ENCODE data around the gene AK3.
A peak's percentile ranks its signal among the peaks of the same experiment; 100 is the strongest.
"Not testable (repeated sequence)": the region's sequence is repeated elsewhere in the genome, so short reads cannot be mapped to it uniquely, and the experiment has no call there.

Gene AK3

DNA sequence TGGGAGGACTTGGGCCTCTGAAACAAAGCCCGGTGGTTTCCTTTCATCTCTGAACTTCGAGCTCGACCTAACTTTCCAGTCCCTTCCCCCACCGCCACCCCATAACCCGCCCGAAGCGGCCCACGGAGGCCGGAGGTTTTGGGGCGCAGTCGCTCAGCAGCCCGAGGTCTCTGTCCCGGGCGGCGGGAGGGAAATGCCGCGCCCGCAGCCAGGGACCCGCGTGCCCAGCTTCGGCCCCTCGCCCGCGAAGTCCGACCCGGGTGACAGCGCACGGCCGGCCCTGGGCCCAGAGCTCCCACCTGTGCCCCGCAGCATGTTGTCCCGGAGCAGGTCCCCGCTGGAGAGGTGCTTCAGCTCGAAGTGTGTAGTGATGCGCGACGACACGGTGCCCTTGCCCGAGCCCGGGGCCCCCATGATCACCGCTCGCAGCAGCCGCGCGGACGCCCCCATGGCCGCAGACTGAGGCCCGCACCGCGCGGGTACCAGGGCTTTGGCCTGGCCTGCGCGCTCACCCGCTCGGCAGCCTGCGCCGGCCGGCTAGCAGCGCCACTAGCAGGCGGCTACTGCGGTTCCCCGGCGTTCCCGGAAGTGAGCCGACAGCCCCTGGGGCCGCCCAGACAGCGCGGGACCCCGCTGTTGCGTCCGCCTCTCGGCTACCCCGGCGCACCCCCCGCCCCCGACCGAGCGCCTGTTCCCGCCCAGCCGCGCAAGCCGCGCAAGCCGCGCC, at the start of gene AK3:
Gene AK3, minus strand, starts transcription at position 565 of the 727 bp plus-strand sequence. Its CDS starts 115 bp downstream, at position 450.
- DNase-seq (ENCODE audit: low read depth): peak; percentile 72

DNA sequence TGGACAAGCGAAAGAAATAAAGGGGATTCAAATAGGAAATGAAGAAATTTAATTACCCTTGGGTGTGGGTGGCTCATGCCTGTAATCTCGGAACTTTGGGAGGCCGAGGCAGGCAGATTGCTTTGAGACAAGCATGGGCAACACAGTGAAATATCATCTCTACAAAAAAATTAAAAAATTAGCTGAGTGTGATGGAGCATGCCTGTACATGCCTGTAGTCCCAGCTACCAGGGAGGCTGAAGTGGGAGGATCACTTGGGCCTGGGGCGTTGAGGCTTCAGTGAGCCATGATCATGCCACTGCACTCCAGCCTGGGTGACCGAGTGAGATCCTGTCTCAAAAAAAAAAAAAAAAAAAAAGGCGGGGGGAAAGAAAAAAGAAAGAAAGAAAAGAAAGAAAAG, 47.7 kb upstream of the AK3 start:
- no peak for DNase-seq (ENCODE audit: low read depth)

DNA sequence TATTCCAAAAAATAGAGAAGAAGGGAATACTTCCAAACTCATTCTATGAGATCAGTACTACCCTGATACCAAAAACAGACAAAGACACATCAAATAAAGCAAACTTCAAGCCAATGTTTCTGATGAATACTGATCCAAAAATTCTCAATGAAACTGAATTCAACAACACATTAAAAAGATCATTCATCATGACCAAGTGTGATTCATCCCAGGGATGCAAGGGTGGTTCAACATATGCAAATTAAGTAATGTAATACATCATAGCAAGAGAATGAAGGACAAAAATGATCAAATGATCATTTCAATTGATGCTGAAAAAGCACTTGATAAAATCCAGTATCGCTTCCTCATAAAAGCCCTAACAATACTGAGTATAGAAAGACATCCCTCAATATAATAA, 46.9 kb upstream of the AK3 start:
- no peak for DNase-seq (ENCODE audit: low read depth)

DNA sequence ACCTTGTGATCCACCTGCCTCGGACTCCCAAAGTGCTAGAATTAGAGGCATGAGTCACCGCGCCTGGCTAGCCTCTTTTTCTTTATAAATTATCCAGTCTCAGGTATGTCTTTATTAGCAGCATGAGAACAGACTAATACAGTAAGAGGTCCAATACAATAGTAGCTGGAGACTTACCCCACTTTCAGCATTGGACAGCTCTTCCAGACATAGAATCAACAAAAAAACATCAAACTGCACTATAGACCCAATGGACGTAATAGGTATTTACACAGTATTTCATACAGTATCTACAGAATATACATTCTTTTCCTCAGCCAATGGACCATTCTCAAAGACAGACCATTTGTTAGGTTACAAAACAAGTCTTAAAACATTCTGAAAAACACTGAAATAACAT, 45.6 kb upstream of the AK3 start:
- DNase-seq (ENCODE audit: low read depth): no peak

DNA sequence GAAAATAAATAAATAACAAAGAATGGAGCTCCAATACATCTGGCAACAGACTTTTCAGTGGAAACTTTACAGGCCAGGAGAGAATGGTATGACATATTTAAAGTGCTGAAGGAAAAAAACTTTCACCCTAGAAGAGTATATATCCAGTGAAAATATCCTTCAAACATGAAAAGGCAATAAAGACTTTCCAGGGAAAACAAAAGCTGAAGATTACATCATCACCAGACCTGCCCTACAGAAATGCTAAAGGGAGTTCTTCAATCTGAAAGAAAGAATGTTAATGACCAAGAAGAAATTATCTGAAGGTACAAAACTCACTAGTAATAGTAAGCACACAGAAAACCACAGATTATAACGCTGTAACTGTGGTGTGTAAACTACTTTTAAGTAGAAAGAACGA, 43.4 kb upstream of the AK3 start:
- DNase-seq (ENCODE audit: low read depth): no peak

DNA sequence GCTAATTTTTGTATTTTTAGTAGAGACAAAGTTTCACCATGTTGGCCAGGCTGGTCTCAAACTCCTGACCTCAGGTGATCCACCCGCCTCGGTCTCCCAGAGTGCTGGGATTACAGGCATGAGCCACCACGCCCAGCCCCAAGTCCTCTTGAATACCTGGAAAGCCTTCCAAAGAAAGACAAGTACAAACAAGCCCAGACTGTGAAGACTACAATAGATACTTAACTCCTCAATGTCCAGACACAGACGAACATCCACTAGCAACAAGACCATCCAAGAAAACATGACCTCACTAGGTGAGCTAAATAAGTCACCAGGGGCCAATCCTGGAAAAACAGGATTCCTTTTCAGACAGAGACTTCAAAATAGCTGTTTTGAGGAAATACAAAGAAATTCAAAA, 42.2 kb upstream of the AK3 start:
- not testable (repeated sequence) for DNase-seq (ENCODE audit: low read depth)

DNA sequence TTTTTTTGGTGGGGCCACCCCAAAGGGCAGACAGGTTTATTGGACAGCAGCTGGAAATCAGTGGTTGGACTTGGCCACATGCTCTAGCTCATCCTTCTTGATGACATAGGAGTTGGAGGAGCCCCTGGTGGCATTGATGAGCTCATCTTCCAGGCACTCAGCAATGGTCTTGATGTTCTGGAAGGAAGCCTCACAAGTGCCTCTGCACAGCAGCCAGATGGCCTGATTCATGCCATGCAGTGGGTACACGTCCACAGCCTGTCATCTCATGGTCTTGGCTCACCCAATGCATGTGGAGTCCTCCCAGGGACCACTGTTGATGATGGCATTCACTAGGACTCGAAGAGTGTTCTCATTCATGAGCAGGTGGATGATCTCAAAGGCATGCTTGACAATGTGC, 40.4 kb upstream of the AK3 start:
- DNase-seq (ENCODE audit: low read depth): no peak

DNA sequence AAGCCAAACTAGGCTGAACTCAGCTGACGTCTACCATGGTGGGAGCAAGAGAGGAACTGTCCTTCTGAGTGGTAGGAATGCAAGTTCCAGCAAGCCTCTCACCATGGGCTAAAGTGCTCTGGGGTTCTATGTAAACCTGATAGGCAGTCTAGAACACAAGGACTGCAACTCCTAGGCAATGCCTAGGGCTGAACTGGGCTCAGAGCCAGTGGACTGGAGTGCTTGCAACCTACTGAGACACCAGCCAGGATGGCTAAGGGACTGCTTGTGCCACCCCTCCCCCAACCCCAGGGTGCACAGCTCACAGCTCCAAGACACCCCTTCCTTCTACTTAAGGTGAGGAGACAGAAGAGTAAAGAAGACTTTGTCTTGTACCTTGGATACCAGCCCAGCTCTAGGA, 39.6 kb upstream of the AK3 start:
- no peak for DNase-seq (ENCODE audit: low read depth)

DNA sequence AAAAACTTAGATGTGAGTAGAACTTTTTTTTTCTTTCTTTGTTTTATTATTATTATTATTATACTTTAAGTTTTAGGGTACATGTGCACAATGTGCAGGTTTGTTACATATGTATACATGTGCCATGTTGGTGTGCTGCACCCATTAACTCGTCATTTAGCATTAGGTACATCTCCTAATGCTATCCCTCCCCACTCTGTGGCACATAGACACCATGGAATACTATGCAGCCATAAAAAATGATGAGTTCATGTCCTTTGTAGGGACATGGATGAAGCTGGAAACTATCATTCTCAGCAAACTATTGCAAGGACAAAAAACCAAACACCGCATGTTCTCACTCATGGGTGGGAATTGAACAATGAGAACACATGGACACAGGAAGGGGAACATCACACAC, 34.0 kb upstream of the AK3 start:
- not testable (repeated sequence) for DNase-seq (ENCODE audit: low read depth)

DNA sequence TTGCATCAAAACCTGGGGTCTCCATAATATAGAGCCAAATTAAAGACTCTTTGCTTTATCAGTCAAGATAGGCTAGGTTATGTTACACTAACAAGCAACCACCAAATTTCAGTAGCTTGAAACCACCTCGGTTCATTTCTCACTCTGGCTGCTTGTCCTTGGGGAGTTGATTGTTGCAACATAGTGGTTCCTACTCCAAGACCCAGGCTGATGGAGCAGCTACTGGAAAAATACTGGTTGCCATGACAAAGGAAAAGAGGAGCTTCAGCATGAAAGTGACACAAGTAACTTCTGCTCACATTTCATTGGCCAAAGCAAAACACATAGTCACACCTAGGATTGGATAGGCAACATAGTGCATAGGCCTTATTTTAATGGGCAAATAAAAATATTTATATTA, 33.2 kb upstream of the AK3 start:
- no peak for DNase-seq (ENCODE audit: low read depth)

DNA sequence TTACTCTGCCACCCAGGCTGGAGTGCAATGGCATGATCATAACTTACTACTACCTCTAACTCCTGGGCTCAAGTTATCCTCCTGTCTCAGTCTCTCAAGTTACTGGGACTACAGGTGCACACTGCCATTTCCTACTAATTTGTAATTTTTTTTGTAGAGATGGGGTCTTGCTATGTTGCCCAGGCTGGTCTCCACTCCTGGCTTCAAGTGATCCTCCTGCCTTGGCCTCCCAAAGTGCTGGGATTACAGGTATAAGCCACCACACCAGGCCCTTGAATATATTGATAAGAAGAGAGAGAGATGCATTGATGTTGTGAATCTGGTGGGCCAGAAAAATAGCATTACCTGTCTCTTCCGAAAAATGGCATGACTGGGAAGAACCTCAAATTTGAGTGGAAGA, 30.8 kb upstream of the AK3 start:
- no peak for DNase-seq (ENCODE audit: low read depth)

DNA sequence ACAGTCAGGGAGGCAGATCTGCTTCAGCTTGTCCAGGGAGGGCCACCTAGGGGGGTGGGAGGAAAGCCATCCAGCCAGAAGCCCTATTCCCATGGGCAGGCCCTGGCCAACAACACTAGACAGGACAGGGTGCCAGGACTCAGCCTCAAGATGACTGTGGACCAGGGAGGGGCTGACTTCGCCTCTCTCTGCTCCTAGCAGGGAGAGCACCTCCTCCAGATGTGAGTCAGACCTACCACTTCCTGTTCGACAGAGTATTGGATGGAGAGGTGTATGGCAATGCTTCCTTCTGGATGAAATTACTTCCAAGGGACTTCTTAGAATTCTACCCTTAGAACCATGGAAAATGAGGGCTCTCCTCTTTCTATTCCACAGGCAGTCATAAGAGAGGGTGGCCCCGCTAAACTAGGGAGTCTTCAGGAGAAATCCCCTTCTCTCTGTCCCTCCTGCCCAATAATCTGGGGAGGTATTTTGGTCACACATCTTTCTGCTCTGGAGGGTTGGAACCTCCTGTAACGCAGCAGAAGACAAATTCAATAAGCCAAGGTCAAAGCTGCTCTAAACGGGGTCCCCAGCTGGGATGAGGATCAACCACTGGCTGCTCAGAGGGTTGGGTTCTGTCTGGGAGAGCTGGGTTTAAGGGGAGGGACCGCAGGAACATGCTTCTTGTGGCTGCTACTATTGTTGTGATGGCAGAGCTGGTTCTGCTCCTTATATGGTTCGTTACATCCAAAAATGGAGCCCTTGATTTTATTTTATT, 28.5 kb upstream of the AK3 start:
- no peak for DNase-seq (ENCODE audit: low read depth)

DNA sequence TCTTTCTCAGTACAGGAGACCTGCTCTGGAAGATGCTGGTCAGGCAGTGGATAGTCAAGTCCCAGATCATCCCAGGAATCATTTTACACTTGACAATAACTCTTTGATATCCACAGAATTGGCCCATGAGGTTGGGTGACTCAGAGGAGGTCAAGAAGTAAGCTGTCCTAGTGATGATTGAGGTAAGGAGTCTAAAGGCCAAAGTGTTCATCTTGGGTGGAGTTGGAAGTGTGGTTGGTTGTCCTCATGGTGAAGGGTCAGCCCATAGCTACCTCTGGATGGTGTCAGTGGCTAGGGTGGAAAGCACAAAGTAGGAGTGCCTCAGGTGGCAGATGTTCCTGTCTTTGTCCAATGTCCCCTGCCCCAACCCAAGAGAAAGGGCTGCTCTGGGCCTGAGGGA, 27.7 kb upstream of the AK3 start:
- DNase-seq (ENCODE audit: low read depth): no peak

DNA sequence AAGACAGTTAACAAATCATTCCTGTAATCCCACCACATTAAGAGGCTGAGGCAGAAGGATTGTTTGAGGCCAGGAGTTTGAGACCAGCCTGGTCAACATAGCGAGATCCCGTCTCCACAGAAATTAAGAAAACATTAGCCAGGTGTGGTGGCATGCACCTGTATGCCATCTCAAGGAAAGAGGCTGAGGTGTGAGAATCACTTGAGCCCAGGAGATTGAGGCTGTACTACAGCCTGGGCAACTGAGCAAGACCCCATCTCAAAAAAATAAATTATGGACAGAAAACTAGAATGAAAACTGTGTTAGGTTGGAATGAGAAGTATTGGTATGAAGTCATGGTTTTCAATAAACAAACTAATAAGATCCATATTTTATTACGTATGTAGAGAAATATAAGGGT, 23.0 kb upstream of the AK3 start:
- DNase-seq (ENCODE audit: low read depth): no peak

DNA sequence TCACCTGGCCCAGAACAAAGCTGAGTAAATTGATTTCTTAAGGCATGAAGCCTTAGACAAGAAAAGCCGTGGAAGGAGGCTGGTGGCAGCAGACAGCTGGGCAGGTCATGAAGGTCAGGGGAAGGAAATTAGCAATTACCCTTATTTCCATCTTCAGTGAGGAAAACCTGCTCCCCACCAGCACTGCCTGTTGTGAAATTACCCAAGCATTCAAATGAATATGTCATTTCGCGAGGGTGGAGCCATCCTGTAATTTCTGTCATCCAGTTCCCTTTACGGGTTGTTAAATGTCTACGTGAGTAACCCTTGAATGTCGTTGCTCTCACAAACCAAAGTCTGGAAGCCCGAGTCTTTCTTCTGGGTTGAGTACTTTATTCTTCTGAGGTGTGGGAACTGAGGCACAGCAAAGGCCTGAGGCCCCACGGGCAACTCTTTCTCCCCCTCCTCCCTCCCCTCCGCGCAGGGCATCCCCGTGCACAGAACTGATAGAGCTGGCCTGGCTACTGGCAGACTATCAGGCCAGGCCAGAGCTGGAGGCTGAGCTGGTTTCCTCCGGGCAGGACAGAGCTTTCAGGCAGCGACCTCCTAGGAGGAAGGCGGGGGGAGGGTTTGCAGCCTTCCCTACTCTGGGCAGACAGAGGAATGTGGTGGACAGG, 22.0 kb upstream of the AK3 start:
- DNase-seq (ENCODE audit: low read depth): no peak

DNA sequence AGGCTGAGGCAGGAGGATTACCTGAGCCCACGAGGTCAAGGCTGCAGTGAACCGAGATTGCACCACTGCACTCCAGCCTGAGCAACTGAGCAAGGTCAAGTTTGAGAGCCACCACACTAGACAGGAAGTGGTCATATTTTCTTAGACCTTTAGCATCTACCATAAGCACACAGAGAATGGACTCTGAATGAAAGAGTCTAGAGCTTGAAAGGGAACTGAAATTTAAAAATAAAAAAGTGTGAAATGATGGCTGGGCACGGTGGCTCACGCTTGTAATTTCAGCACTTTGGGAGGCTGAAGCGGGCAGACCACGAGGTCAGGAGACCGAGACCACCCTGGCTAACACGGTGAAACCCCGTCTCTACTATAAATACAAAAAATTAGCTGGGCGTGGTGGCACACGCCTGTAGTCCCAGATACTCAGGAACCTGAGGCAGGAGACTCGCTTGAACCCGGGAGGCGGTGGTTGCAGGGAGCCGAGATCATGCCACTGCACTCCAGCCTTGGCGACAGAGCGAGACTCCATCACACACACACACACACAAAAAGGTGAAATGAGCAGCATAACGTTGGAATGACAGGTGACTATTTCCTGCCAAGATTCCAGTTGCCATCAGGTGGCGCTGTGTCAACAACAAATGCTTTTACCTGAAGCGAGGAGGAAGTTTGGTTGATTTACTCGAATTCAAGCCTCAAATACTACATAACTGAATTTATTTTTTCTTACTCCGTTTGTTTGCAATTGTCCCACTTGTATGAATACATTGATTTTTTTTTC, 21.3 kb upstream of the AK3 start:
- DNase-seq (ENCODE audit: low read depth): peak; percentile 72

DNA sequence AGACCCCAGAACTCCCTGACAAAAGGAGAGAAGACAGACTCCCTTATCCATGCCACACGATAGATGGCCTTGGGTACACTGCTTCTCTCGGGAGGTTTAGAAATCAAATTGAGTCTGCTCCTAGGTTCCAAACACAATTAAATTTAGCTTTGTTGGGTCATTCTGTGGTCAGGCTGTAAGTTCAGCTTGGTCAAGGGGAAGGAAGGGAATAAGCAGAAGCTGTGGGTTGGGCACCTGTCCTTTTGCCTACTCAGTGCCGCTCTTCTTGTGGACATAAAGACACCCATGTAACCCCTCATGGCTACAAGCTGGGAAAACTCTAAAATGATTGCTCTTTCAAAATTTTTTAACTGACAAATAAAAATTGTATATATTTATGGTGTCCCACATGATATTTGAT, 19.1 kb upstream of the AK3 start:
- DNase-seq (ENCODE audit: low read depth): no peak

DNA sequence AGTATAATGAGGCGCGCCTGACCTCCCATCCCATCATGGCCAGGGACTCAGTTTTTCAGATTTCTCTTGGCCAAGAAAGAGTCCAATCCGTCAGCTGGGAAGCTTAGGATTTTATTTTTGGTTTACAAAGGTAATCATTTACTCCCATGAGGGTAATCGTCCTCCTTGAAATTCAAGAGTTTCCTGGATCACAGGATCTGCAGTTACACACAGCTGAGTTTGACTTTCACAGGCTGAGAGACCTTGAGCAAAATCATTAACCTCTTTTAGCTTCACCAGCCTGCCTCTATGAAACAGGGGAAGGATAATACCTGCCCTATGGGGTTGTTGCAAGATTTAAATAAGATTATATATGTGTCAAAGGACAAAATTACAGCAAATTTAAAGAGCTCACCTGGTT, 15.4 kb upstream of the AK3 start:
- DNase-seq (ENCODE audit: low read depth): no peak

DNA sequence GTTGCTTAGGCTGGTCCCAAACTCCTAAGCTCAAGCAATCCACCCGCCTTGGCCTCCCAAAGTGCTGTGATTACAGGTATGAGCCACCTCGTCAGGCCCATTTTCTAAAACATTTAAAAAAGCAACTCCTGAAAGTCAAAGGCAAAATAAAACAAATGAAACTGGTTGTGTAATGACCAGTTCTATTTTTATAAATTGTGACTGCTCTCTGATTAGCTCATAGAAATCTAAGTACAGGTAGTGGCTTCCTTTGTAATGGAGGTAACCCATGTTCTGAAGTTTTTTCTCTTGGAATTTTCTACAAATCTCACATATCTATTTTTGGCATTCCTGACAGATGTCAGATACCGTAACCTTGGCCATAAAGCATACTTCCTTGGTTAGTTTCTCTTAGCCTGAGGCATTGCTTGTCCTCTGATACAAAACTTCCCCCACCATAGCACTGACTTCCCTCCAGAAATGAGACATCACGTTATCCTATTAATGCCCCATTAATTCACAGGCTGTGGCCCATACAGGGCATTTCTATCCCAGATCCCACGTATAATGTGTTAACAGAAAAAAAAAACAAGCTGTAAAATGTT, 14.1 kb upstream of the AK3 start:
- no peak for DNase-seq (ENCODE audit: low read depth)

DNA sequence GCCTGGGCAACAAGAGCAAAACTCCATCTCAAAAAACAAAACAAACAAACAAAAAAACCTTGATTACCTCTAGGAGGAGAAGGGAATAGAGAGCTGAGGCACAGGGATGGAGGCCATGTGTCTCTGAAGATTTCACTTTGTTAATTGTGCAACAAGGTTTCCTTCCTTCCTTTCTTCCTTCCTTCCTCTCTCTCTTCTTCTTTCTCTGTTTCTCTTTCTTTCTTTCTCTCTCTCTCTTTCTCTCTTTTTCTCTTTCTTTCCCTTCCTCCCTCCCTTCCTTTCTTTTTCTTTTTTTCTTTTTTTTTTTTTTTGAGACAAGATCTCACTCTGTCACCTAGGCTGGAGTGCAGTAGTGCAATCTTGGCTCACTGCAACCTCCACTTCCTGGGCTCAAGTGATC, 13.5 kb upstream of the AK3 start:
- DNase-seq (ENCODE audit: low read depth): not testable (repeated sequence)

DNA sequence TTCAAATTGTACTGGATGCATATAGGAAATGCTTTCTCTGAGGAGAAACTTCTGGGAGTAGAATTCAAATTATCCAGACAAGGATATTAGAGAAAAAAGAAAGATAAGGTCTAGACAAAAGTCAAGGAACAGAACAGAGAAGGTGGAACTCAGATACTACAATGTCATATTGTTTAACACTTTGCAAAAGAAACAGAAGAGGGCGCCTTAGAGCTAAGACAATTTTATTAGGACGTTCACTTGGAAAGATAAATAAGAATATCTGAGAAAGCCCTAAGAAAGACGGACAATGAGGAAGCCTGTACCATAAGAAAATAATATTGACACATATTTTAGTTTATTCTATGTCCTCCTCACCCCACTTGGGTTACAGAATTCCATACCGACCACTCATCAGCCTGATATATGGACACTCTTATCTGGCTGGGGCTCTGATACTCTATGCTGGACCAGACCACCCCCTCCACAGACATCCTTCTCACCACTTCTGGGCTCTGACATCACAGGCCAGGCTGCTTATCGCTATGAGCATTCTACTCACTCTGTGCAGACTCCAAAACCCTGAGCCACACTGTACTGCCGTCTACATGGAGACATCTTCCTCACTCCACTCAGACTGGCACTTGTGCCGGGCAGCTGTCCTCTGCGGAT, 9.1 kb upstream of the AK3 start:
- DNase-seq (ENCODE audit: low read depth): no peak

DNA sequence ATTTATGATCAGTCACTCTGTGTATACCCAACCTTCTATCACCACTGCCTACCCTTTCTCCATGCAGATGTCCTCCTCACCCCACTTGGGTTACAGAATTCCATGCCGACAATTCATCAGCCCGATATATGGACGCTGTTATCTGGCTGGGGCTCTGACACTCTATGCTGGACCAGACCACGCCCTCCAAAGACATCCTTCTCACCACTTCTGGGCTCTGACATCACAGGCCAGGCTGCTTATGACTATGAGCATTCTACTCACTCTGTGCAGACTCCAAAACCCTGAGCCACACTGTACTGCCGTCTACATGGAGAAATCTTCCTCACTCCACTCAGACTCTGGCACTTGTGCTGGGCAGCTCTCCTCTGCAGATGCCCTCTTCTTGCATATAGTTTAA, 7.6 kb upstream of the AK3 start:
- DNase-seq (ENCODE audit: low read depth): no peak
